HepG2 (cell line): ENCODE measurements around the gene RER1. TPM values are rescaled to one million over a fixed set of nuclear protein-coding genes. Genes with fewer than 3 reads are reported as not detected.
A peak's percentile ranks its signal among the peaks of the same experiment; 100 is the strongest.

Experiments used
- ATF7 ChIP-seq, 2 experiments: fragments of 450-650 bp in 1 of 2; sonication (generic) in 1 of 2; formaldehyde crosslinking in 1 of 2; IDR thresholded peaks; 2 replicates each; pipeline versions ENCODE4 v1.4.0 to v1.6.1; 2016 to 2020; ENCODE audit warnings: antibody characterized with exemption in 1 of 2, mild to moderate bottlenecking in 1 of 2, missing genetic modification reagents in 1 of 2
- CBFB ChIP-seq: sonication (generic); formaldehyde crosslinking; IDR thresholded peaks from 2 replicates; pipeline ENCODE4 v1.4.0; 2020; ENCODE audit warnings: missing genetic modification reagents
- CC2D1A ChIP-seq: sonication (generic); formaldehyde crosslinking; IDR thresholded peaks from 2 replicates; pipeline ENCODE4 v1.8.1; 2023; ENCODE audit warnings: mild to moderate bottlenecking, missing genetic modification reagents
- CENPT ChIP-seq: sonication (generic); formaldehyde crosslinking; IDR thresholded peaks from 2 replicates; pipeline ENCODE4 v1.8.0; 2022; ENCODE audit warnings: low read depth, mild to moderate bottlenecking, moderate library complexity, missing genetic modification reagents
- HMG20A ChIP-seq: IDR thresholded peaks from 2 replicates; pipeline ENCODE4 v1.6.1; 2016; ENCODE audit warnings: borderline replicate concordance
- KDM6A ChIP-seq: IDR thresholded peaks from 2 replicates; pipeline ENCODE4 v1.6.1; 2016; ENCODE audit warnings: low read depth
- MLX ChIP-seq: IDR thresholded peaks from 2 replicates; pipeline ENCODE4 v1.6.1; 2016
- PHF20 ChIP-seq: sonication (generic); formaldehyde crosslinking; IDR thresholded peaks from 2 replicates; pipeline ENCODE4 v1.5.0; 2020; ENCODE audit warnings: mild to moderate bottlenecking, missing genetic modification reagents
- SALL2 ChIP-seq: sonication (generic); formaldehyde crosslinking; IDR thresholded peaks from 2 replicates; pipeline ENCODE4 v1.8.1; 2023; ENCODE audit warnings: mild to moderate bottlenecking, missing genetic modification reagents, inconsistent platforms
- SNAPC5 ChIP-seq: sonication (generic); formaldehyde crosslinking; IDR thresholded peaks from 2 replicates; pipeline ENCODE4 v1.8.1; 2023; ENCODE audit warnings: mild to moderate bottlenecking, missing genetic modification reagents, borderline replicate concordance
- ZFP41 ChIP-seq: sonication (generic); formaldehyde crosslinking; IDR thresholded peaks from 2 replicates; pipeline ENCODE4 v1.4.0; 2020; ENCODE audit warnings: mild to moderate bottlenecking, missing genetic modification reagents, borderline replicate concordance
- ZNF33B ChIP-seq: sonication (generic); formaldehyde crosslinking; IDR thresholded peaks from 2 replicates; pipeline ENCODE4 v1.5.1; 2020; ENCODE audit warnings: mild to moderate bottlenecking, missing genetic modification reagents
- ZNF607 ChIP-seq: sonication (generic); formaldehyde crosslinking; IDR thresholded peaks from 2 replicates; pipeline ENCODE4 v1.5.1; 2020; ENCODE audit warnings: missing genetic modification reagents, mild to moderate bottlenecking, borderline replicate concordance
- ZNF770 ChIP-seq: sonication (generic); formaldehyde crosslinking; IDR thresholded peaks from 2 replicates; pipeline ENCODE4 v1.5.0; 2020; ENCODE audit warnings: mild to moderate bottlenecking, missing genetic modification reagents
- polyA plus RNA-seq, 8 experiments: library from polyadenylated mRNA; depleted of rRNA in 3 of 8; stranded (reverse) in 7 of 8; unstranded in 1 of 8; fragments of >200 nt; fragmentation: Illumina TruSeq in 4 of 8; extraction: Trizol in 4 of 8; gene quantifications; 2 replicates each; pipeline versions ENCODE4 v1.2.1 to v1.2.3, GENCODE V29; 2011 to 2016; ENCODE audit warnings: low read depth in 4 of 8, missing spikeins in 1 of 8, mixed read lengths in 1 of 8; ENCODE audit not compliant: insufficient read depth in 1 of 8
- total RNA-seq, 5 experiments: library from RNA; depleted of rRNA; stranded (reverse); fragments of >200 nt; fragmentation: Illumina TruSeq; extraction: Trizol; gene quantifications; 2 replicates each; pipeline ENCODE4 v1.2.3, GENCODE V29; 2016; ENCODE audit warnings: low read depth in 1 of 5
- TF ChIP-seq, protein P1 (sequence below): sonication (generic); formaldehyde crosslinking; conservative IDR thresholded peaks from 2 replicates; pipeline ENCODE4 v1.5.0; 2020; ENCODE audit warnings: missing genetic modification reagents
- TF ChIP-seq, protein P2 (sequence below): sonication (generic); formaldehyde crosslinking; IDR thresholded peaks from 2 replicates; pipeline ENCODE4 v1.8.1; 2023; ENCODE audit warnings: mild to moderate bottlenecking, missing genetic modification reagents
- TF ChIP-seq, protein P3 (sequence below): sonication (generic); formaldehyde crosslinking; IDR thresholded peaks from 2 replicates; pipeline ENCODE4; 2020; ENCODE audit warnings: missing genetic modification reagents, mild to moderate bottlenecking, borderline replicate concordance
- TF ChIP-seq, protein P4 (sequence below): sonication (generic); formaldehyde crosslinking; IDR thresholded peaks from 2 replicates; pipeline ENCODE4 v1.4.0; 2020; ENCODE audit warnings: missing genetic modification reagents

RER1 gene
- total and polyA plus RNA-seq, 2 of the 13 experiments (the other 11 are each of a cell fraction or from before 2014, with no cell fraction given) = 128 to 164 TPM

- TF ChIP-seq ATF7 (IDR thresholded peaks at IDR 0.05) = no peak
- 0 out of 2 replicates have a peak, but pooled peaks have one; percentile 36 for TF ChIP-seq ATF7 (CRISPR knock-in tag; IDR thresholded peaks at IDR 0.05)
- no peak for TF ChIP-seq SNAPC5 (CRISPR knock-in tag)
- 0 out of 2 replicates have a peak, but pooled peaks have one; percentile 32 for TF ChIP-seq SALL2 (CRISPR knock-in tag)
- no peak for TF ChIP-seq KDM6A (CRISPR knock-in tag)
- no peak for TF ChIP-seq ZNF33B
- TF ChIP-seq MLX (CRISPR knock-in tag) = no peak
- no peak for TF ChIP-seq HMG20A (CRISPR knock-in tag)
- peak; percentile 82 for TF ChIP-seq CBFB
- TF ChIP-seq CC2D1A = no peak
- TF ChIP-seq ZNF770 (CRISPR knock-in tag) = peak; percentile 14; the same call in 1 of the 2 replicates
- TF ChIP-seq, protein P1, sequence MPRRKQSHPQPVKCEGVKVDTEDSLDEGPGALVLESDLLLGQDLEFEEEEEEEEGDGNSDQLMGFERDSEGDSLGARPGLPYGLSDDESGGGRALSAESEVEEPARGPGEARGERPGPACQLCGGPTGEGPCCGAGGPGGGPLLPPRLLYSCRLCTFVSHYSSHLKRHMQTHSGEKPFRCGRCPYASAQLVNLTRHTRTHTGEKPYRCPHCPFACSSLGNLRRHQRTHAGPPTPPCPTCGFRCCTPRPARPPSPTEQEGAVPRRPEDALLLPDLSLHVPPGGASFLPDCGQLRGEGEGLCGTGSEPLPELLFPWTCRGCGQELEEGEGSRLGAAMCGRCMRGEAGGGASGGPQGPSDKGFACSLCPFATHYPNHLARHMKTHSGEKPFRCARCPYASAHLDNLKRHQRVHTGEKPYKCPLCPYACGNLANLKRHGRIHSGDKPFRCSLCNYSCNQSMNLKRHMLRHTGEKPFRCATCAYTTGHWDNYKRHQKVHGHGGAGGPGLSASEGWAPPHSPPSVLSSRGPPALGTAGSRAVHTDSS (CRISPR knock-in tag) = no peak
- TF ChIP-seq, protein P2, sequence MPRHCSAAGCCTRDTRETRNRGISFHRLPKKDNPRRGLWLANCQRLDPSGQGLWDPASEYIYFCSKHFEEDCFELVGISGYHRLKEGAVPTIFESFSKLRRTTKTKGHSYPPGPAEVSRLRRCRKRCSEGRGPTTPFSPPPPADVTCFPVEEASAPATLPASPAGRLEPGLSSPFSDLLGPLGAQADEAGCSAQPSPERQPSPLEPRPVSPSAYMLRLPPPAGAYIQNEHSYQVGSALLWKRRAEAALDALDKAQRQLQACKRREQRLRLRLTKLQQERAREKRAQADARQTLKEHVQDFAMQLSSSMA (CRISPR knock-in tag) = no peak
- no peak for TF ChIP-seq CENPT (CRISPR knock-in tag)
- TF ChIP-seq ZFP41 (CRISPR knock-in tag) = no peak
- TF ChIP-seq, protein P3, sequence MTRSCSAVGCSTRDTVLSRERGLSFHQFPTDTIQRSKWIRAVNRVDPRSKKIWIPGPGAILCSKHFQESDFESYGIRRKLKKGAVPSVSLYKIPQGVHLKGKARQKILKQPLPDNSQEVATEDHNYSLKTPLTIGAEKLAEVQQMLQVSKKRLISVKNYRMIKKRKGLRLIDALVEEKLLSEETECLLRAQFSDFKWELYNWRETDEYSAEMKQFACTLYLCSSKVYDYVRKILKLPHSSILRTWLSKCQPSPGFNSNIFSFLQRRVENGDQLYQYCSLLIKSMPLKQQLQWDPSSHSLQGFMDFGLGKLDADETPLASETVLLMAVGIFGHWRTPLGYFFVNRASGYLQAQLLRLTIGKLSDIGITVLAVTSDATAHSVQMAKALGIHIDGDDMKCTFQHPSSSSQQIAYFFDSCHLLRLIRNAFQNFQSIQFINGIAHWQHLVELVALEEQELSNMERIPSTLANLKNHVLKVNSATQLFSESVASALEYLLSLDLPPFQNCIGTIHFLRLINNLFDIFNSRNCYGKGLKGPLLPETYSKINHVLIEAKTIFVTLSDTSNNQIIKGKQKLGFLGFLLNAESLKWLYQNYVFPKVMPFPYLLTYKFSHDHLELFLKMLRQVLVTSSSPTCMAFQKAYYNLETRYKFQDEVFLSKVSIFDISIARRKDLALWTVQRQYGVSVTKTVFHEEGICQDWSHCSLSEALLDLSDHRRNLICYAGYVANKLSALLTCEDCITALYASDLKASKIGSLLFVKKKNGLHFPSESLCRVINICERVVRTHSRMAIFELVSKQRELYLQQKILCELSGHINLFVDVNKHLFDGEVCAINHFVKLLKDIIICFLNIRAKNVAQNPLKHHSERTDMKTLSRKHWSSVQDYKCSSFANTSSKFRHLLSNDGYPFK (CRISPR knock-in tag) = peak; percentile 85; the same call in 1 of the 2 replicates
- TF ChIP-seq, protein P4, sequence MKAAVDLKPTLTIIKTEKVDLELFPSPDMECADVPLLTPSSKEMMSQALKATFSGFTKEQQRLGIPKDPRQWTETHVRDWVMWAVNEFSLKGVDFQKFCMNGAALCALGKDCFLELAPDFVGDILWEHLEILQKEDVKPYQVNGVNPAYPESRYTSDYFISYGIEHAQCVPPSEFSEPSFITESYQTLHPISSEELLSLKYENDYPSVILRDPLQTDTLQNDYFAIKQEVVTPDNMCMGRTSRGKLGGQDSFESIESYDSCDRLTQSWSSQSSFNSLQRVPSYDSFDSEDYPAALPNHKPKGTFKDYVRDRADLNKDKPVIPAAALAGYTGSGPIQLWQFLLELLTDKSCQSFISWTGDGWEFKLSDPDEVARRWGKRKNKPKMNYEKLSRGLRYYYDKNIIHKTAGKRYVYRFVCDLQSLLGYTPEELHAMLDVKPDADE (CRISPR knock-in tag) = no peak
- TF ChIP-seq ZNF607 (CRISPR knock-in tag) = 0 out of 2 replicates have a peak, but pooled peaks have one; percentile 46
- TF ChIP-seq PHF20 (CRISPR knock-in tag) = peak; percentile 93
These were observed at the start of gene RER1, which contains the start of gene MORN1 (continued) for GRCh38 chr1:2391041-2391930.
